ENCODE results near the gene AKR1E2.

Gene AKR1E2

GRCh38 chr10:4844864-4845263, 18.9 kb downstream of the AKR1E2 start:
- no peak for DNase-seq (ENCODE audit: low read depth in 2 of 2)

DNA sequence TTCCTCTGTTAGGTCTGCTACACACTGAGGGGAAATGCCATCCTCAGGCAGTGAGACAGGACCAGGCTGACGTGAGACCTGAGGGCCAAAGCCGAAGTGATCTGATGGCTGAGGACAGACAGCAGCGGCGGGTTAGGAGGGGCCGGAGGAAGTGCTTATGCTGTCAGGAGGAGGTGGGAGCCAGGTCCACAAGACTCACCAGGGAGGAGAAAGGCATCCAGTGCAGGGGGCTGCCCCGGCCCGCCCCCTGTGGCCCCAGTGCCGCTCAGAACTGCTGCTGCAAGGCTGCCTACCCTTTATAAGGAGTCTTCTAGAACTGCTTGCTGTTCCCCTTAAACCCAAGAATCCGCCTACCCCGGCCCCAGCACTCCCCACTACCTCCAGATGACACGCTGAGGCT, 19.8 kb downstream of the AKR1E2 start:
- DNase-seq (ENCODE audit: low read depth in 2 of 2), result no peak

- DNase-seq (ENCODE audit: low read depth in 2 of 2), result no peak
Observed at GRCh38 chr10:4846775-4847174, 20.8 kb downstream of the AKR1E2 start.

GRCh38 chr10:4847561-4848355, 21.8 kb downstream of the AKR1E2 start:
- DNase-seq (ENCODE audit: low read depth in 2 of 2), result no peak

GRCh38 chr10:4848356-4849041, 22.5 kb downstream of the AKR1E2 start:
- no peak for DNase-seq (ENCODE audit: low read depth in 2 of 2)

DNA sequence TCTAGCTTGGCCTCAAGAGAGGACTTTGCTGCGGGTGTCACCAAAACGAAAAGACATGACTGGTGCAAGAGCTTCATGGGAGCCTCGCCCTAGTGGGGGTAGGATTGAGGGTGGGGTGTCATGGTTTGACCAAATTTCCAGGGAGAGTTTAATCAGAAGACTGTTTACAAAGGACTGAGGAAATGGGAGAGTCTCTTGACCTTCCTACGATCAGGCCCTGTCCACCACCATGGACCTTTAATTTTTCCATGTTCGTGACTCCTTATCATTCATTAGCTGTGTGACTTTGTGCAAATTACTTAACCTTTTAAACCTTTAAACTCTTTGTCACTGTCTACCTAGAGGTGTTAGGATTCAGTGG, 23.0 kb downstream of the AKR1E2 start:
- DNase-seq (ENCODE audit: low read depth in 2 of 2), result no peak

DNA sequence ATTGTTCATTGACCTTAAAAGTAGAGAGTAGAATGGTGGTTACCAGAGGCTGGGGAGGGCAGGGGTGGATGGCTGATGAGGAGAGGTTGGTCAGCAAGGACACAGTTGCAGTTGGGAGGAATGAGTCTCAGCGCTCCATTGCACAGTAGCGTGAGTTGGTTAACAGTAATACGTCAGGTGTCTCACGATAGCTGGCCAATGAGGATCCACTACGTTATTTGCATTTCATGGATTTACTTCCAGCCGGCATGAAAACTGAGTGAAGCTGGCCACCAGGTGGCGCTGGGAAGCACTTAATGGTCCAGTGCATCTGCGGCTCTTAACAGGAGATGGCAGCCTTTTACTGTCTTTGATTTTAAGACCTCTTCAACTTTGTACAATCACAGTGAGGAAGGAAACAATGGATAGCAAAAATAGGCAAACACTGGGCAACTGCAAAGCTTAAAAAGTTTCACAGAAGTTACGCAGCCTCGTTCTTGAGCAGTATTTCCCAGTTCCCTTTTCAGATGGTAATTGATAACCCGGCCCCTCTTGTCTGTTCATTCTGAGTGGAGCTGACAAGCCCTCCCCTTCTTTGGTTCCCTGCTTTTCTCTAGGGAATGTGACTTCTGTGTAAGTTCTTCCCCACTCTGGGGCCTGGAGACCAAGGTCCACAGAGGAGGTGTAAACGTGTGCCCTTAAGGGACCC, 23.7 kb downstream of the AKR1E2 start:
- peak; percentile 78 to 82 for DNase-seq (ENCODE audit: low read depth in 2 of 2)

GRCh38 chr10:4850397-4850796, 24.4 kb downstream of the AKR1E2 start:
- DNase-seq (ENCODE audit: low read depth in 2 of 2), result no peak

DNA sequence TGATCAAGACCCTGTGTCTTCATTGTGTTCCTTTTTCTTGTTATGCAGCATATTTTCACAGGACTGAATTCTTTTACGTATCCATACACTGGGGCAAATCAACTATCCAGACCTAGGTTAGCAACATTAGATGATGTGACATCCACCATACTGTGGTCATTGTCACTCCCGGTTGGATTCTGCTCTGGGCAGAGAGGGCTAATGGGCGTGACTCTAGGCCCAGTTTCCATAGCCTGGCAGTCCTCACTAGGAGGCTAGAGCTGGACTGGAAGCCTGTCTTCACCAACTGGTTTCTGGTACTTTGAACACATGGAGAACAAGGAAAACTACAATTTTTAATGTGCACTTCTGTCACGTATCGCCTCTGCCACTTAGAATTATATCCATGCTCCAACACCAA, 25.2 kb downstream of the AKR1E2 start:
- no peak for DNase-seq (ENCODE audit: low read depth in 2 of 2)

DNA sequence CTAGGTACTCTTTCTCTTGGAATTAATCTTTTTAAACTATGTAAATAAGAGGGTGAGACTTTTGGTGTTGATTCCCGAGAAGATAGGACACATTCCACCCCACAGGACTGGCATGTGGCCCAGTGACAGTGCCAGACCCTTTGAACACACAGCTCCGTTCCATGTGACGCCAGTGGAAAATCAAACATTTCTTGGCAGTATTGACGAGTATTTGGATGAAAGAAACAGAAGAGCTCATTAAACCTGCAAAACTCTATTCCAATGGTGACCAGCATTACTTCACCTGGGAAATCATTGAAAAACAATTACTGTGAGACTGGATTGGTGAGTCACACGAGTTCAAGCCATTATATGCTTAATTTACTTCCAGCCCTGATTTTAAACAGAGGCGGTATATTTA, 25.8 kb downstream of the AKR1E2 start:
- no peak for DNase-seq (ENCODE audit: low read depth in 2 of 2)

- no peak for DNase-seq (ENCODE audit: low read depth in 2 of 2)
Observed at GRCh38 chr10:4865945-4866661, 40.1 kb downstream of the AKR1E2 start.

DNA sequence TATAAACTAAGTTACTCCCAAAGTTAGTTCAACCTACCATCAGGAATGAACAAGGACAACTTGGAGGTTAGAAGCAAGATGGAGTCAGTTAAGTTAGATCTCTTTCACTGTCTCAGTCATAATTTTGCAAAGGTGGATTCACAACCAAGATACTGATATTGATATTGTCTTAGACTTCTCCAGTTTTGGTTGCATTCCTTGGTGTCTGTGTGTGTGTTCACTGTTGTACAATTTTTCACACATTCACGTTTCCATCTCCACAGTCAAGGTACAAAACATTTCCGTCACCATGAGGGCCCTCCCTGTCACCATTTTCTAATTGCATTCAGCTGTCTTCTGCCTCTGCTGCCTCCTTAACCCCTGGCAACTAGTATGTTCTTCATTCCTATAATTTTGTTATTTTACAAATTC, 41.1 kb downstream of the AKR1E2 start:
- no peak for DNase-seq (ENCODE audit: low read depth in 2 of 2)

- no peak for DNase-seq (ENCODE audit: low read depth in 2 of 2)
Observed at GRCh38 chr10:4867520-4868356, 41.7 kb downstream of the AKR1E2 start.

DNA sequence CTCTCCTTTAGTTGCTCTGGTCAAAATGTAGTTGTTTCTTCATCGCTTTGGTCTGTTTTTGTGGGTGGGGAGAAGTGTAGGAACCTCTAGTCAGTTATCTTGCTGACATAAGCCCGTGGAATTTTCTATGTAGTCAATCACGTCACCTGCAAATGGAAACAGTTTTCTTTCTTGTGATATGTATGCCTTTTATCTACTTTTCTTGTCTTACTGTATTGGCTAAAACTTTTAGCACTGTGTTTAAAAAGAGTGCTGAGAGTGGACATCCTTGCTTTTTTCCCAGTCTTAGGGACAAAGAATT, 42.3 kb downstream of the AKR1E2 start:
- no peak for DNase-seq (ENCODE audit: low read depth in 2 of 2)

GRCh38 chr10:4882704-4883078, 56.7 kb downstream of the AKR1E2 start:
- no peak for DNase-seq (ENCODE audit: low read depth in 2 of 2)

DNA sequence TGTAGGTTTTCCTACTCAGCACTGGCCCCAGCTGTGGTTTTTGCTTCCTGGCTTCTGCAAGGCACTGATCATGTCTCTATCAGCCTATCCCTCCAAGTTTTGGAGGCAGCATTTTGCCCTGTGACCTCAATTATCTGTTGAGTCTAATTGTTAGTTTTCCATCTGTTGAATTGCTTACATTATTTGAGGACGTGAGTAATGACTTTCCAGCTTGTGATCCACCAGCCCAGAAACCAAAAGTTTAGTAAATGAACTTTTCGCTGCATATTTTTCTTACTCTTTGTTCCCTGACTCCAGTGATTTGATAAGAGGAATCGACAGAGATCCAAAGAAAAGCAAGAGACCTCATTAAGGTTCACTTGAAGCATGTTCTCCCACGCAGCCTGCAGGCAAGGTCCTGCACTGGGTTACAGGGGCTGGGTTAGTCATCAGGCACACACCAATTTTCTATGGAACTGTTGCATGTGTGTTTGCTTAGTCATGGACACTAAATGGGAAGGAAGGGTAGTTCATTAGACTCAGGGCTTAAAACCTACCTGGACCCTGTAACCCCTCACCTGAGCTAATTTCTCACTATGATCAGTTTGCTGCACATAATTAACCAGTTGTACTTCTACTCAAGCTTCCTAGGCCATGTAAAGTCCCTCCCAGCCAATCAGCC, 57.2 kb downstream of the AKR1E2 start:
- DNase-seq (ENCODE audit: low read depth in 2 of 2), result no peak

DNA sequence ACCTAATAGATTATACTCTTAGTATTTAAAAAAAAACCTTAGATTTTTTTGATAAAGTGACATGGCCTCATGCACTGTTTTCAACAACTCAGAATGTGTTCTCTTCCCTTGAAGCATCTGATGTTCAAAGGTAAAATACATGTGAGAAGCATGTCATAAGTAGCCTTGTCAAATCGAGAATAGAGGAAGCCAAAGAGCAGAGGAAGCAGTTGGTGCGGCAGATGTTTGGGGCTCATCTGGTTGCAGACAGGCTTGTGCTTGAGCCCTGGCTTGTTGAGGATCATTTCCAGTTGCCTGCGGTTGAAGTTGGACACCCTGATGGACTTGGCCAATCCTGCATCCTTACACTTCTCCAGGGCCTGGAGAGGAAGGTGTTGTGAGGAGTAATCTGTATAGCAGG, 59.2 kb downstream of the AKR1E2 start:
- DNase-seq (ENCODE audit: low read depth in 2 of 2), result no peak

GRCh38 chr10:4887501-4887900, 61.5 kb downstream of the AKR1E2 start:
- no peak for DNase-seq (ENCODE audit: low read depth in 2 of 2)

DNA sequence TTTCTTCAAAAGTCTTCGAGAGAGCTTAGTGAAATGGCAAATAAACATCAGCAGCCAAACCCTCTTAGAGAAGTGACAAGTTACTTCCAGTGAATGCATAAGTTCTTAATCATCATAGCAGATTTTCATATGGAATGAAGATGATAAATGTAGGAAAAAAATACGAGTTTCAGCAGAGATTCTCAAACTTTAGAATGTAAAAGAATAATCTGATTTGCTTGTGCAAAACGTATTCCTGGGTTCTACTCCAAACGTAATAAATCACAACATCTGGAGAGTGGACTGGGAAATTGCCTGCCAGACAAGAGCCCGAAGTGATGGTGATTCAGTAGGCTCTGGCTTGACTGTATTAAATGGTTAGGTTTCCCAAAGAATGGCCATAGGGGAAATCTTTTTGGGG, 62.2 kb downstream of the AKR1E2 start:
- DNase-seq (ENCODE audit: low read depth in 2 of 2), result no peak

DNA sequence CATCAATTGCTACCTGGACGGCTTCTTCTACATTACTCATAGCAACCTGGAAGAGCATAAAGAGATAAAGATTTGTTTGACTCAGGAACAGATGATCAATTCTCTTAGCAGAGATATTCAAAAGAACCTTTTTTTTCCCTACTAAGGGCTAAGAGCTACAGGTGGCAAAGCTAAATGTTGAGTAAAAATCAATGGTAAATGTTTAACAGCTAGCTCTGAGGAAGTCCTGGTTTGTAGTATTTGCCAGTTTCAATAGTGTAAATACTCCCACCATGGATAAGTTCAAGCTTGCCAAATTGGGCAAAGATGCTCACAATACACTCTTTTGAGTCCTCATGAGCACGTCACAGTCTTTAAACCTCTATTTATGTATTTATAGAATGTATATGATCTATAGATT, 64.0 kb downstream of the AKR1E2 start:
- no peak for DNase-seq (ENCODE audit: low read depth in 2 of 2)

GRCh38 chr10:4892681-4893080, 66.7 kb downstream of the AKR1E2 start:
- no peak for DNase-seq (ENCODE audit: low read depth in 2 of 2)

Data from stimulated activated CD4-positive, alpha-beta T cell treated with anti-CD3 and anti-CD28 coated beads, Interleukin-15, amount 100 ng/mL, for 48 hours (primary cell).